MM.1S (cell line): ENCODE results near the gene HCST.

ENCODE experiments used
- DNase-seq: peaks from one replicate; pipeline ENCODE4 v3.0.0-alpha.2; 2015
- H2AFZ ChIP-seq: fragments of 300-600 bp; sonication (generic); 2 replicates; pipeline ENCODE4 v1.6.0; 2016; ENCODE audit warnings: antibody characterized with exemption, low read length
- H3F3A ChIP-seq: fragments of 300-600 bp; sonication (generic); 2 replicates; pipeline ENCODE4 v1.6.1; 2016; ENCODE audit warnings: mild to moderate bottlenecking, antibody characterized with exemption, low read length, moderate library complexity, mixed read lengths; ENCODE audit not compliant: insufficient read depth
- H3K27ac ChIP-seq: fragments of 300-600 bp; sonication (generic); 2 replicates; pipeline ENCODE4 v1.5.1; 2016; ENCODE audit warnings: mild to moderate bottlenecking, low read length
- H3K27me3 ChIP-seq: fragments of 300-600 bp; sonication (generic); replicated peaks from 2 replicates; pipeline ENCODE4 v1.6.0; 2016; ENCODE audit warnings: low read length; ENCODE audit not compliant: insufficient read depth
- H3K36me3 ChIP-seq: fragments of 300-600 bp; sonication (generic); replicated peaks from 2 replicates; pipeline ENCODE4 v1.6.1; 2016; ENCODE audit warnings: mild to moderate bottlenecking, low read length, mixed read lengths; ENCODE audit not compliant: insufficient read depth
- H3K4me1 ChIP-seq: fragments of 300-600 bp; sonication (generic); 2 replicates; pipeline ENCODE4 v1.6.1; 2016; ENCODE audit warnings: low read length, mixed read lengths
- H3K4me2 ChIP-seq: fragments of 300-600 bp; sonication (generic); 2 replicates; pipeline ENCODE4 v1.6.0; 2016; ENCODE audit warnings: low read depth, low read length
- H3K4me3 ChIP-seq: fragments of 300-600 bp; sonication (generic); 2 replicates; pipeline ENCODE4 v1.5.1; 2016; ENCODE audit warnings: low read length, mixed read lengths
- H3K79me2 ChIP-seq: fragments of 300-600 bp; sonication (generic); 2 replicates; pipeline ENCODE4 v1.6.1; 2016; ENCODE audit warnings: mixed run types, low read length, mixed read lengths
- H3K9ac ChIP-seq: fragments of 300-600 bp; sonication (generic); 2 replicates; pipeline ENCODE4 v1.6.1; 2016; ENCODE audit warnings: low read length, mixed read lengths
- H3K9me2 ChIP-seq: fragments of 300-600 bp; sonication (generic); replicated peaks from 2 replicates; pipeline ENCODE4 v1.6.1; 2016; ENCODE audit warnings: mild to moderate bottlenecking, low read length, mixed read lengths; ENCODE audit not compliant: insufficient read depth
- H3K9me3 ChIP-seq: fragments of 300-600 bp; sonication (generic); replicated peaks from 2 replicates; pipeline ENCODE4 v1.6.1; 2016; ENCODE audit warnings: mild to moderate bottlenecking, low read length, mixed read lengths; ENCODE audit not compliant: insufficient read depth
- H4K20me1 ChIP-seq: fragments of 300-600 bp; sonication (generic); 2 replicates; pipeline ENCODE4 v1.6.1; 2016; ENCODE audit warnings: mild to moderate bottlenecking, low read length, moderate library complexity, mixed read lengths; ENCODE audit not compliant: insufficient read depth
- CTCF ChIP-seq: fragments of 300-600 bp; sonication (generic); IDR thresholded peaks from 2 replicates; pipeline ENCODE4 v1.5.1; 2016; ENCODE audit warnings: antibody characterized with exemption, low read length, mixed read lengths
- EZH2 ChIP-seq: fragments of 300-600 bp; sonication (generic); optimal IDR thresholded peaks from 2 replicates; pipeline ENCODE3; 2017; ENCODE audit warnings: low read depth, mild to moderate bottlenecking, antibody characterized with exemption, low read length, mixed read lengths
- EZH2phosphoT487 ChIP-seq: fragments of 300-600 bp; sonication (generic); IDR thresholded peaks from 2 replicates; pipeline ENCODE4 v1.6.1; 2018; ENCODE audit warnings: antibody characterized with exemption, low read length

The HCST gene

GRCh38 chr19:35903550-35904179, 1.3 kb downstream of the HCST start:
- Histone ChIP-seq H3K27ac (no peak overlapping the region), H3K27me3 (peaks cover 36% of the 10 kb centered on the region), H3K9me2 (no peaks in the 10 kb centered on the region), H3K36me3 (no peaks in the 10 kb centered on the region), H3K4me3 (peak overlapping the region; percentile 63), H3F3A (peaks cover 9% of the 10 kb centered on the region; the same call in 1 of the 2 replicates), H3K79me2 (peaks cover 6% of the 10 kb centered on the region; the same call in 1 of the 2 replicates), H3K4me1 (peaks cover 7% of the 10 kb centered on the region), H4K20me1 (no peaks in the 10 kb centered on the region), H3K9ac (peak overlapping the region; percentile 53; the same call in 1 of the 2 replicates), H3K4me2 (peak overlapping the region; percentile 94), H2AFZ (peak overlapping the region; percentile 91), H3K9me3 (no peaks in the 10 kb centered on the region)
- peak; percentile 84 for DNase-seq
- TF ChIP-seq CTCF: no peak
- TF ChIP-seq EZH2phosphoT487: no peak
- no peak for TF ChIP-seq EZH2

GRCh38 chr19:35904311-35905068, 2.2 kb downstream of the HCST start:
- Histone ChIP-seq H3K9me2 (no peaks in the 10 kb centered on the region), H4K20me1 (no peaks in the 10 kb centered on the region), H3K36me3 (no peaks in the 10 kb centered on the region), H2AFZ (no peak overlapping the region), H3K79me2 (no peaks in the 10 kb centered on the region), H3K9me3 (no peaks in the 10 kb centered on the region), H3K4me3 (no peak overlapping the region), H3K27ac (no peak overlapping the region), H3K27me3 (peaks cover 43% of the 10 kb centered on the region), H3K4me2 (no peak overlapping the region), H3F3A (peaks cover 3% of the 10 kb centered on the region; the same call in 1 of the 2 replicates), H3K9ac (no peak overlapping the region), H3K4me1 (peaks cover 5% of the 10 kb centered on the region; the same call in 1 of the 2 replicates)
- TF ChIP-seq EZH2 (no peak), CTCF (no peak), EZH2phosphoT487 (no peak)
- DNase-seq: no peak

GRCh38 chr19:35905178-35905727, 2.9 kb downstream of the HCST start:
- DNase-seq: no peak
- Histone ChIP-seq H4K20me1 (no peaks in the 10 kb centered on the region), H3K4me1 (peaks cover 5% of the 10 kb centered on the region; the same call in 1 of the 2 replicates), H3K27me3 (peaks cover 45% of the 10 kb centered on the region), H3K79me2 (no peaks in the 10 kb centered on the region), H3K9me2 (no peaks in the 10 kb centered on the region), H3K27ac (no peak overlapping the region), H3K4me3 (no peak overlapping the region), H3K36me3 (no peaks in the 10 kb centered on the region), H3K4me2 (no peak overlapping the region), H3K9ac (no peak overlapping the region), H3F3A (no peaks in the 10 kb centered on the region; the same call in 1 of the 2 replicates), H2AFZ (no peak overlapping the region), H3K9me3 (no peaks in the 10 kb centered on the region)
- TF ChIP-seq EZH2phosphoT487: no peak
- TF ChIP-seq EZH2: no peak
- no peak for TF ChIP-seq CTCF
